ENCODE results near the gene ADAMTSL2. TPM values are rescaled to one million over a fixed set of nuclear protein-coding genes. Genes with fewer than 3 reads are reported as not detected.
A peak's percentile ranks its signal among the peaks of the same experiment; 100 is the strongest.

The ADAMTSL2 gene
- total and polyA plus RNA-seq, 10 donors: 1.6 to 11.7 (median 4.3) TPM

DNA sequence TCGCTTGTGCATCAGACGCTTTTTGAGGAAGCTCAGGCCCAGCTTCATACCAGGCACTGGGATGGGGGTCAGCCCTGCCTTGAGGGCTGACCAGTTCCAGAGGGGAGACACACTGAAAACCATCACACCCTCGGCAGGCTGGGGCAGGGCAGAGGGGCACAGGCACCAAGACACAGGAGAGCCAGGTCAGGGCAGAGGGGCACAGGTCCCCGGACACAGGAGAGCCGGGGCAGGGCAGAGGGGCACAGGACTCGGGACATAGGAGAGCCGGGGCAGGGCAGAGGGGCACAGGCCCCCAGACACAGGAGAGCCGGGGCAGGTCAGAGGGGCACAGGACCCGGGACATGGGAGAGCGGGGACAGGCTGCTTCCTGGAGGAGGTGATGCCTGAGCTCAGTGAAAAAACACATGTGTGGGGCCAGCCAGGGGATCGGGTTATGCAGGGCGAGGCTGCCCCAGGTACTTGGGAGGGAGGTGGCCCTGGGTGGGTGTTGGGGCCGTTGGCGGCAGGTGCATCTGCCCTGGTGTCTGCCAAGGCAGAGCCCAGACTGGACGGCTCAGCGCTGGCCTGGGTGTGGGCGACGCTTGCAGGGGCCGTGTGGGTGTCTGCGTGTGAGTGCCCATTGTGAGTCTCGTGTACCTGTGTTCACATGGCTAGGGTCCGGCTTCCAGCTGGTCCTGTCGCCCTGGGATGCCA lies 40.5 kb upstream of the ADAMTSL2 start:
- Histone ChIP-seq H3K9me3 (no peaks in the 10 kb centered on the region), H3K4me1 (peaks cover 0 to 27% (median 14%) of the 10 kb centered on the region in 6 donors), H3K27ac (peak overlapping the region in 5 of 8 donors; percentile 57 to 79 (median 77)), H3K4me3 (no peak overlapping the region), H3K36me3 (no peaks in the 10 kb centered on the region), H3K27me3 (replicated peaks in 1 of 7) (peaks cover 0 to 38% (median 0%) of the 10 kb centered on the region in 7 donors)
- intact Hi-C loops (cut with DNase I; ENCODE audit: low total_unique reads): no loop called here
- DNase-seq: no peak
- WGBS, 5 donors: 82 to 93% (median 91%) methylated on average over 21 to 23 of the region's 23 CpGs
- TF ChIP-seq, protein P1, sequence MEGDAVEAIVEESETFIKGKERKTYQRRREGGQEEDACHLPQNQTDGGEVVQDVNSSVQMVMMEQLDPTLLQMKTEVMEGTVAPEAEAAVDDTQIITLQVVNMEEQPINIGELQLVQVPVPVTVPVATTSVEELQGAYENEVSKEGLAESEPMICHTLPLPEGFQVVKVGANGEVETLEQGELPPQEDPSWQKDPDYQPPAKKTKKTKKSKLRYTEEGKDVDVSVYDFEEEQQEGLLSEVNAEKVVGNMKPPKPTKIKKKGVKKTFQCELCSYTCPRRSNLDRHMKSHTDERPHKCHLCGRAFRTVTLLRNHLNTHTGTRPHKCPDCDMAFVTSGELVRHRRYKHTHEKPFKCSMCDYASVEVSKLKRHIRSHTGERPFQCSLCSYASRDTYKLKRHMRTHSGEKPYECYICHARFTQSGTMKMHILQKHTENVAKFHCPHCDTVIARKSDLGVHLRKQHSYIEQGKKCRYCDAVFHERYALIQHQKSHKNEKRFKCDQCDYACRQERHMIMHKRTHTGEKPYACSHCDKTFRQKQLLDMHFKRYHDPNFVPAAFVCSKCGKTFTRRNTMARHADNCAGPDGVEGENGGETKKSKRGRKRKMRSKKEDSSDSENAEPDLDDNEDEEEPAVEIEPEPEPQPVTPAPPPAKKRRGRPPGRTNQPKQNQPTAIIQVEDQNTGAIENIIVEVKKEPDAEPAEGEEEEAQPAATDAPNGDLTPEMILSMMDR (IDR thresholded peaks at IDR 0.05 in 8 of 11, conservative IDR thresholded peaks at IDR 0.05 in 3 of 11): no peak
- TF ChIP-seq POLR2A (IDR thresholded peaks at IDR 0.05) (no peak), POLR2AphosphoS5 (IDR thresholded peaks at IDR 0.05) (no peak)

DNA sequence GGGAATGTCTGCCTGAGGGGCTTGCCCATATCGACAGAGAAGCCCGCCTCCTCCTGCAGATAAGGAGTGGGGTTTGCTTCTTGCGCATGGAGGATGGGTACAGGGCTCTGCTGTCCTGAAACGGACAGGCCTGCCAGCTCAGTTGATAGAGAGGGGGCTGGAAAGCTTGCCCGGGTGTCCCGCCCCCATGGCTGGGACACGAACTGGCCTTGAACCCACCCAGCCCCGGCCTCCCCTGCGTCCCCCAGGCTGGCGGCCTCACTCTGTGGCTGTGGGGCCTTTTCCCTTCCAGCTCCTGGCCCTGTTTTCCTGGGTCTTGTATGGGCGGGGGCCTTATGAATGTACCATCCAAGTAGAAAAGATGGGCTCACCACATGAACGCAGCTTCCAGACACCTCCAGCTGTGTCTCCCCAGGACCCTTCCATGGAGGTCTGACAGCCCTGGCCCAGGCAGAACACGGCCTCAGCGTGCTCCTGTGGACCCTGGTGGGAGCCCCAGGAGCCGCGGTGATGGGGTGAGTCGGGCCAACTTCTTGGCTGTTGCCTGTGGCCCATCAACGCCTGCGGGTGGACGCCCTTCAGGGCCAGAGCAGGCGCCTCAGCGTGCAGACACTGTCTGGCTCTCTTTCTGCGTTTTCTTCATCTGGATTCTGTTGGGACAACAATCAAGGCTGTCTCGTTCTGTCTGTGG lies 39.7 kb upstream of the ADAMTSL2 start:
- intact Hi-C loops (cut with DNase I; ENCODE audit: low total_unique reads): no loop called here
- Histone ChIP-seq H3K9me3 (no peaks in the 10 kb centered on the region), H3K4me3 (no peak overlapping the region), H3K27me3 (replicated peaks in 1 of 7) (peaks cover 0 to 32% (median 0%) of the 10 kb centered on the region in 7 donors), H3K4me1 (peaks cover 0 to 27% (median 14%) of the 10 kb centered on the region in 6 donors), H3K36me3 (no peaks in the 10 kb centered on the region), H3K27ac (peak overlapping the region in 1 of 8 donors; percentile 78)
- TF ChIP-seq POLR2A (IDR thresholded peaks at IDR 0.05): no peak
- TF ChIP-seq, protein P1 (IDR thresholded peaks at IDR 0.05 in 8 of 11, conservative IDR thresholded peaks at IDR 0.05 in 3 of 11): no peak
- TF ChIP-seq POLR2AphosphoS5 (IDR thresholded peaks at IDR 0.05): no peak
- no peak for DNase-seq
- WGBS, 5 donors: 83 to 92% (median 91%) methylated on average over 22 to 24 of the region's 24 CpGs

DNA sequence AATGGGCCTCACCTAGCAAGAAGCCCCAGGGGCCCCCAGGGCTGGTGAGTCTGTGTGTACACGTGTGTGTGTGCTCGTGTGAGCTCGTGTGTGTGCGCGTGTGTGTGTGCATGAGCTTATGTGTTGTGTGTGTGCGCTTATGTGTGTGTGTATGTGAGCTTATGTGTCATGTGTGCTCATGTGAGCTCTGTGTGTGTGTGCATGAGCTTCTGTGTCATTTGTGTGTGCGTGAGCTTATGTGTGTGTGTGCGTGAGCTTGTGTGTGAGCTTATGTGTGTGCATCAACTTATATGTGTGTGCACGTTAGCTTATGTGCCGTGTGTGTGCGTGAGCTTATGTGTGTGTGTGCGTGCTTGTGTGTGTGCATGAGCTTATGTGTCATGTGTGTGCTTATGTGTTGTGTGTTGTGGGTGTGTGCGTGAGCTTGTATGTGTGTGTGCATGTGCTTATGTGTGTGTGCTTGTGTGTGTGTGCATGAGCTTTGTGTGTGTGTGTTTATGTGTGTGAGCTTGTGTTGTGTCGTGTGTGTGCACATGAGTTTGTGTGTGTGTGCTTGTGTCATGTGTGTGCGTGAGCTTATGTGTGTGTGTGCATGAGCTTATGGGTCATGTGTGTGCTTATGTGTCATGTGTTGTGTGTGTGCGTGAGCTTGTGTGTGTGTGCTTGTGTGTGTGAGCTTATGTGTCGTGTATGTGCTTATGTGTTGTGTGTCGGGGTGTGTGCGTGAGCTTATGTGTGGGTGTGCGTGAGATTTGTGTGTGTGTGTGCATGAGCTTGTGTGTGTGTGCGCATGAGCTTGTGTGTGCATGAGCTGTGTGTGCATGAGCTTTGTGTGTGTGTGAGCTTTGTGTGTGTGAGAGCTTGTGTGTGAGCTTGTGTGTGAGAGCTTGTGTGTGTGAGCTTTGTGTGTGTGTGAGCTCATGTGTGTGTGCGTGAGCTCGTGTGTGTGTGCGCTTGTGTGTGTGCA lies 38.9 kb upstream of the ADAMTSL2 start:
- no peaks in the 10 kb centered on the region for H3K36me3 ChIP-seq
- H3K4me1 ChIP-seq: peaks cover 0 to 27% (median 14%) of the 10 kb centered on the region in 6 donors
- peaks cover 0 to 24% (median 0%) of the 10 kb centered on the region in 7 donors for H3K27me3 ChIP-seq (replicated peaks in 1 of 7)
- DNase-seq: no peak
- intact Hi-C loops (cut with DNase I; ENCODE audit: low total_unique reads): no loop called here
- no peak overlapping the region for H3K27ac ChIP-seq
- H3K9me3 ChIP-seq: no peaks in the 10 kb centered on the region
- TF ChIP-seq POLR2A (IDR thresholded peaks at IDR 0.05) (no peak), POLR2AphosphoS5 (IDR thresholded peaks at IDR 0.05) (no peak)
- TF ChIP-seq, protein P1 (IDR thresholded peaks at IDR 0.05 in 8 of 11, conservative IDR thresholded peaks at IDR 0.05 in 3 of 11): no peak
- WGBS, 5 donors: 95 to 97% (median 96%) methylated on average over 24 of the region's 24 CpGs
- H3K4me3 ChIP-seq: no peak overlapping the region

Measured in spleen (tissue), 11 donors.